ENCODE results near the gene SSTR3. TPM values are rescaled to one million over a fixed set of nuclear protein-coding genes. Genes with fewer than 3 reads are reported as not detected.

The SSTR3 gene
- total and polyA plus RNA-seq, 10 of the 15 experiments (the other 5 are each of a cell fraction or from before 2014, with no cell fraction given), result 0.03 to 4.5 (median 2.4) TPM

DNA sequence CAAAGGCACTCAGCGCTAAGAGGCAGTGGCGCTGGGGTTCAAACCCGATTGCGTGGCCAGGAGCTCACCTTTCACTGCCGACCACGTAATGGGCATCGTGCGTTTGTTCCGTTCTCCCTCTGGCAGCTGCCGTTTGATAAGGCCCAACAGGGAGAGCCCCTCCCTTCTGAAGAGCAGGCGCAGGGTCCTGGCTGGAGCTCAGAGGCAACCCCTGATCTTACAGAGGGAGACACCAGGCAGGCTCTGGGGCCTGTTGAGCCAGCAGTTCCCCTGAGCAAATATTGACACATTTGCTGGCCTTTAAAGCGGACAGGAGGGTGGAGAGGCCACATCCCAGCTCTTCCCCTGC is 12.5 kb downstream of the SSTR3 start (continued):
- TF ChIP-seq MTA3 (IDR thresholded peaks at IDR 0.05; ENCODE audit: borderline replicate concordance, low read length), result no peak
- TF ChIP-seq CHD2 (IDR thresholded peaks at IDR 0.05; ENCODE audit: borderline replicate concordance, low read depth, low read length), result 0 out of 2 replicates have a peak, but pooled peaks have one; percentile 2
- peak; percentile 0; the same call in 1 of the 2 replicates for TF ChIP-seq RB1 (IDR thresholded peaks at IDR 0.05; ENCODE audit: borderline replicate concordance)
- TF ChIP-seq CBFB (IDR thresholded peaks at IDR 0.05; ENCODE audit: low read depth), result no peak
- 0 out of 2 replicates have a peak, but pooled peaks have one; percentile 41 for TF ChIP-seq RCOR1 (conservative IDR thresholded peaks at IDR 0.05; ENCODE audit: low read depth, low read length)

DNA sequence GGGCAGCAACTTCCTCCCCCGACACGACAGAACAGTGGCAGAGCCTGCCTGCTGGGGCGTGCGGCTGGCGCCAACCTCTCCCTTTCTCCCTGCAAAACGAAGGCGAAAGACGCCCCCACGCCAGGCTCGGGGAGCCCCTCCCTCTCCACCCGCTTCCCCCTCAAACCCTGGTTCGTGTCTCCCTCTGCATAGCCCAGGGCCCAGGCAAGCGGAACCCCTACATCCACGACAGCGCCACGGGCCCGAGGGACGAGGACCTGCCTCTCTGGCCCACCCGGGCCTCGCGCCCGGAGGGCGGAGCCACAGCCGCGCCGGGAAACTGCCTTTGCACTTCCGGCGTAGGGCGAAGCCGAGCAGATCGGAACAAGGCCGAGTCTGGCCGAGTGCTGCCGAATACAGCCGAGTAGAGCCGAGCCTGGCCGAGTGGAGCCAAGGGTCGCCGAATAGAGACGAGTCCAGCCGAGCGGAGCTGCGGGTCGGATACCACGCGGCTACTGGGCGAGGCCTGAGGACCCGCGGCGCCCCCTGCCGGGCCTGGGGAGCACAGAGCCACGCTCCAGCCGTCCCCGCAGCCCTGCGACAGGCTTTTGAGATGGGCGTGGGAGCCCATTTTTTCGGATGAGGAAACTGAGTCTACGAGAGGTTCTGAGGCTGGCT is 13.0 kb downstream of the SSTR3 start:
- Histone ChIP-seq H2AFZ (ENCODE audit: control insufficient read depth, low read depth, low read length) (peak overlapping the region; percentile 59), H3K36me3 (ENCODE audit: control insufficient read depth in 2 of 2, insufficient read depth in 2 of 2, low read length in 1 of 2) (no peaks in the 10 kb centered on the region), H3K4me2 (ENCODE audit: control insufficient read depth, insufficient read depth) (peak overlapping the region; percentile 97), H4K20me1 (ENCODE audit: control insufficient read depth, insufficient read depth) (no peaks in the 10 kb centered on the region), H3K9me3 (replicated peaks; ENCODE audit: control insufficient read depth, insufficient read depth, low read length) (no peaks in the 10 kb centered on the region), H3K9ac (ENCODE audit: control insufficient read depth, insufficient read depth, low read length) (peak overlapping the region; percentile 97), H3K27me3 (replicated peaks in 1 of 2; ENCODE audit: control insufficient read depth in 2 of 2, insufficient read depth in 2 of 2, low read length in 1 of 2) (no peaks in the 10 kb centered on the region), H3K4me3 (peak overlapping the region; percentile 72), H3K79me2 (ENCODE audit: control insufficient read depth, insufficient read depth, low read length) (peaks cover 5% of the 10 kb centered on the region), H3K4me1 (ENCODE audit: control insufficient read depth, insufficient read depth, low read length) (peaks cover 34% of the 10 kb centered on the region), H3K27ac (ENCODE audit: control insufficient read depth, insufficient read depth) (peak overlapping the region; percentile 94)
- FAIRE-seq, result peak; percentile 74
- ChIA-PET POLR2A (interaction anchor here (0.6 to 5.0 kb wide), 20 partner anchors 19 to 347 kb away, joined by 3 to 55 read pairs (median 5); partner anchors contain the start of genes IL2RB and RAC2), CTCF (interaction anchor here (0.7 to 5.7 kb wide), 51 partner anchors 8 to 1539 kb away, joined by 3 to 111 read pairs (median 4); partner anchors contain the start of genes IL2RB, KCTD17 and RAC2), SMC1A (ENCODE audit: uncharacterized antibody, unreplicated experiment) (interaction anchor here (0.6 to 6.9 kb wide), 27 partner anchors 11 to 213 kb away, joined by 3 to 84 read pairs (median 5); partner anchors contain the start of genes CYTH4, IL2RB and RAC2), RAD21 (ENCODE audit: unreplicated experiment) (interaction anchor here (0.6 to 7.1 kb wide), 30 partner anchors 17 to 259 kb away, joined by 3 to 104 read pairs (median 6); partner anchors contain the start of genes CYTH4, IL2RB and RAC2)
- ATAC-seq, result peak; percentile 94
- intact Hi-C loops (cut with micrococcal nuclease; ENCODE audit: unreplicated experiment) (loop anchor here (1.0 to 10.0 kb wide), 5 partner anchors 33 to 414 kb away; partner anchors contain the start of gene IL2RB), in situ Hi-C loops (cut with MboI) (no loop called here)
- peak; percentile 98 for DNase-seq (ENCODE audit: low read depth, low spot score)
- 1% methylated on average over 56 of the region's 58 CpGs for WGBS (ENCODE audit: insufficient coverage, insufficient replicate concordance, low lambda C conversion rate, missing lambda C conversion rate)
- BruUV-seq (replicated peaks), result no TSS peak
- TF ChIP-seq PAX8 (IDR thresholded peaks at IDR 0.05) (no peak), MYC (IDR thresholded peaks at IDR 0.05; ENCODE audit: insufficient read depth, insufficient read length, insufficient replicate concordance, low read length, severe bottlenecking) (peak; percentile 56), SP1 (IDR thresholded peaks at IDR 0.05; ENCODE audit: low read depth, low read length) (no peak), SREBF2 (IDR thresholded peaks at IDR 0.05; ENCODE audit: low read length) (no peak), ZNF207 (IDR thresholded peaks at IDR 0.05; ENCODE audit: borderline replicate concordance) (0 out of 2 replicates have a peak, but pooled peaks have one; percentile 29), RELA (IDR thresholded peaks at IDR 0.05; ENCODE audit: borderline replicate concordance, partially characterized antibody) (no peak), EP300 (IDR thresholded peaks at IDR 0.05; ENCODE audit: borderline replicate concordance in 1 of 2, control insufficient read depth in 1 of 2, low read depth in 2 of 2, low read length in 2 of 2) (no peak), BHLHE40 (IDR thresholded peaks at IDR 0.05; ENCODE audit: borderline replicate concordance in 1 of 2, low read depth in 2 of 2, low read length in 1 of 2) (peak; percentile 21 to 37; a peak in 1 of 4 replicates), YBX1 (IDR thresholded peaks at IDR 0.05) (no peak), MYB (IDR thresholded peaks at IDR 0.05; ENCODE audit: borderline replicate concordance, low read depth, low read length) (no peak), STAT3 (IDR thresholded peaks at IDR 0.05; ENCODE audit: low read depth, low read length) (no peak)
- TF ChIP-seq, protein P1, sequence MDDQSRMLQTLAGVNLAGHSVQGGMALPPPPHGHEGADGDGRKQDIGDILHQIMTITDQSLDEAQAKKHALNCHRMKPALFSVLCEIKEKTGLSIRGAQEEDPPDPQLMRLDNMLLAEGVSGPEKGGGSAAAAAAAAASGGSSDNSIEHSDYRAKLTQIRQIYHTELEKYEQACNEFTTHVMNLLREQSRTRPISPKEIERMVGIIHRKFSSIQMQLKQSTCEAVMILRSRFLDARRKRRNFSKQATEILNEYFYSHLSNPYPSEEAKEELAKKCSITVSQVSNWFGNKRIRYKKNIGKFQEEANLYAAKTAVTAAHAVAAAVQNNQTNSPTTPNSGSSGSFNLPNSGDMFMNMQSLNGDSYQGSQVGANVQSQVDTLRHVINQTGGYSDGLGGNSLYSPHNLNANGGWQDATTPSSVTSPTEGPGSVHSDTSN (IDR thresholded peaks at IDR 0.05; ENCODE audit: insufficient replicate concordance, low read depth, low read length), result peak; percentile 14
- TF ChIP-seq, protein P2, sequence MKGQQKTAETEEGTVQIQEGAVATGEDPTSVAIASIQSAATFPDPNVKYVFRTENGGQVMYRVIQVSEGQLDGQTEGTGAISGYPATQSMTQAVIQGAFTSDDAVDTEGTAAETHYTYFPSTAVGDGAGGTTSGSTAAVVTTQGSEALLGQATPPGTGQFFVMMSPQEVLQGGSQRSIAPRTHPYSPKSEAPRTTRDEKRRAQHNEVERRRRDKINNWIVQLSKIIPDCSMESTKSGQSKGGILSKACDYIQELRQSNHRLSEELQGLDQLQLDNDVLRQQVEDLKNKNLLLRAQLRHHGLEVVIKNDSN (IDR thresholded peaks at IDR 0.05; ENCODE audit: borderline replicate concordance, extremely low read length, insufficient read depth, low read depth, low read length), result no peak

All from GM12878 (cell line).